DMS53 (cell line): ENCODE measurements around the gene TMEM91.
"Not testable (repeated sequence)": the region's sequence is repeated elsewhere in the genome, so short reads cannot be mapped to it uniquely, and the experiment has no call there.

Experiments used
- DNase-seq: peaks from one replicate; lab custom pipeline; 2025; lab: John Stamatoyannopoulos, UW

Gene TMEM91

DNA sequence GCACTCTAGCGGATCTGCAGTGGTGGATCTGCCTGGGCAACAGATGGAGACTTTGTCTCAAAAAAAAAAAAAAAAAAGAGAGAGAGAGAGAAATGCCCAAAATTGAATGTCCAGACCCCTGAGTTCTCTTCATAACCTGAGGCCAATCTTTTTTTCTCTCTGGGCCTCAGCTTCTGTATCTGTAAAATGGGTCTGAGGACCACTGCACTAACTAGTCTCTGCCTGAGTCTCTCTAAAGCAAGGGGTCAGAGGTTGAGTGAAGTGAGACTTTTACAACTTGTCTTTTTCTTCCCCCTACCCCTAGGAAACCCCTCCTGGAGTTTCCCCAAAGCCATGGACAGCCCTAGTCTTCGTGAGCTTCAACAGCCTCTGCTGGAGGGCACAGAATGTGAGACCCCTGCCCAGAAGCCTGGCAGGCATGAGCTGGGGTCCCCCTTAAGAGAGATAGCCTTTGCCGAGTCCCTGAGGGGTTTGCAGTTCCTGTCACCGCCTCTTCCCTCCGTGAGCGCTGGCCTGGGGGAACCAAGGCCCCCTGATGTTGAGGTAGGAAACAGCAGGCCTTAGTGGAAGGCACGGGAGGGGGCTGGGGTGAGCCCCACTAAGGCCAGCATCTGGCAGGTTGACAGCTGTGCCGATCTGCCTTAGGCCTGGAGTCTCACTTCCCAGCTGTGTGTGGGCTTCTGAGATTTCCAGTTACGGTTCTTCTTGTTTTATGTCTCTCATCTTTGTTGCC lies 1.8 kb downstream of the TMEM91 start:
- DNase-seq: no peak

DNA sequence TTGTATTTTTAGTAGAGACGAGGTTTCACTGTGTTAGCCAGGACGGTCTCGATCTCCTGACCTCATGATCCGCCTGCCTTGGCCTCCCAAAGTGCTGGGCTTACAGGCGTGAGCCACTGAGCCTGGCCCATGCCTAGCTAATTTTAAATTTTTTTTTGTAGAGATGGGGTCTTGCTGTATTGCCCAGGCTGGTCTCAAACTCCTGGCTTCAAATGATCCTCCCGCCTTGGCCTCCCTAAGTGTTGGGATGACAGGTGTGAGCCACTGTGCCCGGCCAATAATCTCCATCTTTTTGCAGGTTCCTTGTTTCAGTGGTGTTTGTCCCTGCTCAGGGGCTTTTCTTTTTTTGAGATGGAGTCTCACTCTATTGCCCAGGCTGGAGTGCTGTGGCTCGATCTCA lies 5.2 kb downstream of the TMEM91 start:
- DNase-seq: not testable (repeated sequence)

DNA sequence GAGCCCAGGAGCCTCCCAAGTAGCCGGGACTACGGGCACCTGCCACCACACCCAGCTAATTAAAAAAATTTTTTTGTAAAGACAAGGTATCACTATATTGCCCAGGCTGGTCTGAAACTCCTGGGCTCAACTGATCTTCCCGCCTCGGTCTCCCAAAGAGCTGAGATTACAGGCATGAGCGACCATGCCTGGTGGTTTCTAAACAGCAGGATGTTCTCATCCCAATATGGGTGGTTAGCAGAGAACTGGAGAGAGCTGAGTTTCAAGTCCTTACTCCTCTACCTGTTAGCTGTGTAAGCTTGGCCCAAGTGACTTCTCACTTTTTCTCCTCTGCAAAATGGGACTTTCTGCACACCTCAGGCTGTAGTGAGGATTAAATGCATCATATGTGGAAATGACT lies 8.0 kb downstream of the TMEM91 start:
- no peak for DNase-seq

DNA sequence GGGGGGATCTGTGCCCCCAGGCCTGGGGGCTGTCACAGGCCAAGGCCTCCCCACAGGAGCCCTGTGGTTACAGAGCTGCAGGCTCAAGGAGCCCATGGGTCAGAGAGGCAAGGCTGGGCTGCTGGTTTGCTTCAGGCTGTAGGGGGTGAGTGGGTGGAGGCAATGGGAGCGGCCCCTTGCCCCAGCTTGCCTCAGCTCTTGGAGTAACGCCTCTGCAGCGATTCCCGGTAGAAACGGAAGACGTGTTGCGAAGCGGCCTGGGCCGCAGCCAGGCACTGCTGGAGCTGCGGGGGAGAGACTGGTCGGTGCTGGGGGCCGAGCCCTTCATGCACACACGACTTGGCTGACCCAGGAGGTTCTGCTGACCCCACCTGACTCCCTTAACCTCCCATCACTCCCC lies 10.1 kb downstream of the TMEM91 start:
- DNase-seq: no peak

DNA sequence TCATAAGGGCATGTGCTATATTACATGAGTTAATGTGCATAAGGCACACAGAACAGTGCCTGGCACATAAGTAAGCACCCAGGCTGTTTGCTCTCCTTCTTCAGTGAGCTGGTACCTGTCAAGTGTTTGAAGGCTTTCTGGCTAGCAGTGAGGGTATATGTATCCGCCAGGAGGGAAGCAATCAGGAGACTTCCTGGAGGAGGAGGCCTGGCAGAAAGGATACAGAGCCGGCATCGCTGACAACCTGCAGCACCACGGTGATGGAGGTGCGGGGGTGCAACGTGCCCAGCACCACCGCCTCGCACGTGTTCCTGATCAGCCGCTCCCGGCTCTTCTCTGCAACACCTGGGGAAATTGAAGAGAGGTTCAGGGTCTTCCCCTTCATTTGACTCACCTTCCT lies 15.3 kb downstream of the TMEM91 start:
- no peak for DNase-seq

DNA sequence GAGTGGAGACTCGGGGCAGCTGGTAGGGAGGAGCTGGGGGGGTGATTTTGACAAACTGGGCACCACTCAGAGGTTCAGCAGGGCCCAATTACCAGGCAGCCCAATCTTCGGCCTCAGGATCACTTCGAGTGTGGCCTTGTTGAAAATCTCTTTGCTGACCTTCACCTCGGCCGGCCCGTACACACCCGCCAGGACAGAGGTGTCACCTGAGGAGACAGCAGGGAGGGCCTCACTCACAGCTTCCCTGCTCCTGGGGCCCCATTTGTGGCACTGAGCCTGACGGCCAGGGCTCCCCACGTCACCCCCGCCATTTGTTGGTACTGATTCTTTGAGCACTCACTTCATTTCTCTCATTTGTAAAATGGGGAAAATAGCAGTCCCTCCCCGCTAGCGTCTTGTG lies 16.4 kb downstream of the TMEM91 start:
- no peak for DNase-seq

DNA sequence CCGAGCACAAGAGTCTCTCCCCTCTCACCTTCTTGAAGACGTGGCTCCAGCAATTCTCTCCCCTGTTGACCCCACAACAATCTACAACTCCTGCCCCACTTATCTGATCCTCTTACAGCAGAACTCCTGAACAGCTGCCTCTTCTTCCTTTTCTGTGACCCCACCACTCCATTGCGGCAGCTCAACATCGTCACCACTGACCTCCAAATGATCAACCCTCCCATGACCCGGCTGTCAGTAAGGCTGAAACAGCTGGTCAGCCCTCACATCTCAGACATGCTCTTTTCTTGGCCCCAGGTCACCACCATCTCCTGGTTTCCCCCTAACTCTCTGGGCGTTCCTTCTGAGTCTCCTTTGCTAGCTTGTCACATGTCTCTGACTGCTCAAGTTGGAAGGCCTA lies 19.0 kb downstream of the TMEM91 start:
- no peak for DNase-seq

DNA sequence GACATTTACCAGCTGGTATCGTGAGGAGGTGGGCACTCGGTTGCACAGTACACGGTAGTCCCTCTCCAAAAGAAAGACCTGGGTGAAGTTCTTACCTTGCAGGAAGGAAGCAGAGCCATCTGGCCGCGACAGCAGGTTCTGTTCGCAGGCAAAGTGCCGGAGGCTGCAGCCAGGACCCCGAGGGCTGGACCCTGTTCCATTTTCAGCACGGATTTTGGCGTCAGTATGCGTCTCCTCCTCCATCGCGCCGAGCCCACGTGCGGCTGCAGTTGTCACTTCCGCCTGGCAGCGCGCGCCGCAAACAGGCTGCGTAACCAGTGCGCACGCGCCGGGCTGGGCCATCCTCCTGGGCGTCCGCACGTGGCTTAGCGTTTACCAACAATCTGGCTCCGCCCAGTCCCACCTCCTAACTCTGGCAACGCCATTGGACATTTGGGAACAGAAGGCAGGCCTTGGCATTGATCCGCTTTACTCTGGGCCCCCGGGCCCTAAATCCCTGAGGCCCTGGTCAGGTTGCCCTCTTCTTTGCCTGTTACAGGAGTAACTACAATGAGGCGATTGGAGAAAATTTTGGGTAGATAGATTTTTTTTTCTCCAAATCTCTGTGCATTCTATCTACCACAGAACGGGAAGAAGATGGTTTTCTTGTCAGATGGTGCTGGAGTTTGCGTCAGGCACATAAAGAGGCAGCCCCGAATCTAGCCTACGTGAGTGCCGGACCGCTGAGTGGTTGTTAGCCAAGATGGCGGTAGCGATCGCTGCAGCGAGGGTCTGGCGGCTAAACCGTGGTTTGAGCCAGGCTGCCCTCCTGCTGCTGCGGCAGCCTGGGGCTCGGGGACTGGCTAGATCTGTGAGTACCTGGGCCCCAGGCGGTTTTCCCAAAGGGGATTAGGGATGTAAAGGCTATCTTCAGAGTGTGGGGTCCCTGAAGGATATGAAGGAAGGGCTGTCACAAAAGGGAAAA lies 21.0 kb downstream of the TMEM91 start, which contains the start of the genes BCKDHA and EXOSC5:
Gene BCKDHA, plus strand, starts transcription at position 733 of the 964 bp plus-strand sequence. Its CDS starts 10 bp downstream, at position 743.
Gene EXOSC5, minus strand, starts transcription at position 274 of the 964 bp plus-strand sequence. Its CDS starts 31 bp downstream, at position 243.
- peak; percentile 100 for DNase-seq

DNA sequence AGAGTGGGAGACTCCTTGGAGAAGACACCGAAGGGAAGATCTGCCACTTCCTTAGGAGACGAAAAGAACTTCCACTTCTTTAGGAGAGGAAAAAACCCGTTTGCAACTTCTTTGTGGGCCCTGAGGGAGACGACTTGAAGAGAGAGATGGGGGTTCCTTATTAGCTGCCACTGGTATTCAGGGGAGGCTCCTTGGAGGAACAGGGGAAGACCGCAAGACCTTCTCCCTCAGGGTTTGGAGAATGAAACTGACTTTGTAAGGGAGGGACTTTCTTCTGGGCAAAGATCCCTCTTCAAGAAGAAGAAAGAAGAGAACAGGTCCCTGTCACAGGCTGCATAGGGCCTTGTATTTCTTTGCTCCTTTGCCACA lies 21.7 kb downstream of the TMEM91 start:
- no peak for DNase-seq

DNA sequence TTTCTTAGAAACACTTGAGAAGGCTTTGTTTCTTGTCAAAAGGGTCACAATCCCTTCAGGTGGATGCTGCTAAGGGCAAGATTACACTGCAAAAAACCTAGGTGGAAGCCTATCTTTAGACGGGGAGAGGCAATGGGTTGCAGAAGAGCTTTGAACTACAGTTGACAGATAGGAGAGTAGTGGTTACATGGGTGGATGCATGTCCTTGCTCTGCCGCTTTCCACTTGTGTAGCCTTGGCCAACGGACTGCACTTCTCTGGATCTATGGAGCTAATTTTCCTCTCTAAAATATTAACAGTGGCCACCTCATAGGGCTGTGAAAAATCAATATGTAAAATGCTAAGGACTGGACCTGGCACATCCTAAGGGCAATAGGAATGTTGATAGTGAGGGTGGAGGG lies 22.3 kb downstream of the TMEM91 start:
- DNase-seq: peak; percentile 44

DNA sequence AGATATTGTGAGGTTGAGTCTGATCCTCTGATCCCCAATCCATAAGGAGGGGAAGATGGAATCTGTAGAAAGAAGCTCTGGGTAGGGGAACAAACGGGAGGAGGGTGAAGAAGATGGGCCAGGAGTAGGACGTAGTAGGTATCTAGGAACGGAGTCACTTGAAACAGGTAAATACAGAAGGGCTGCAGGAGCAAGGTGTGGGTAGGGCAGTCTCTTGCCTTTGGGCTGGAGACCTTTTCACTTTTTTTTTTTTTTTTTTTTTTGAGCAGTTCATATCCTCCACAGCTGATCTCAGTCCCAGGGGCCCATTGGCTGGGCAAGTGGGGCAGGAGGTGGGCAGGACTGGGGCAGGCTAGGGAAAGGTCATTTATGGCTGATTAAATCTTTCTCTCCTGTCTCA lies 22.8 kb downstream of the TMEM91 start:
- no peak for DNase-seq

DNA sequence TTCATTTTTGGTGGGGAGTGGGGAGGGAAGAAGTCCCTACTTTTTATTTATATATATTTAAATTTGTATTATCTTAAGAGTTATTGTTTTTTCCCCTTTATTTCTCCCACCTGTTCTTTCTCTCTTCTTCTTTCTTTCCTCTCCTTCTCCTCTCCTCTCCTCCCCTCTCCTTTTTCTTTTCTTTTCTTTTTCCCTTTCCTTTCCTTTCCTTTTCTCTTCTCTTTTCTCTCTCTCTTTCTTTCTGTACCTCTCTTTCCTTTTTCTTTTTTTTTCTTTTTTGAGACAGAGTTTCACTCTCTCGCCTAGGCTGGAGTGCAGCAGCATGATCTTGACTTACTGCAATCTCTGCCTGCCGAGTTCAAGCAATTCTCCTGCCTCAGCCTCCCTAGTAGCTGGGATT lies 23.2 kb downstream of the TMEM91 start:
- DNase-seq: no peak

DNA sequence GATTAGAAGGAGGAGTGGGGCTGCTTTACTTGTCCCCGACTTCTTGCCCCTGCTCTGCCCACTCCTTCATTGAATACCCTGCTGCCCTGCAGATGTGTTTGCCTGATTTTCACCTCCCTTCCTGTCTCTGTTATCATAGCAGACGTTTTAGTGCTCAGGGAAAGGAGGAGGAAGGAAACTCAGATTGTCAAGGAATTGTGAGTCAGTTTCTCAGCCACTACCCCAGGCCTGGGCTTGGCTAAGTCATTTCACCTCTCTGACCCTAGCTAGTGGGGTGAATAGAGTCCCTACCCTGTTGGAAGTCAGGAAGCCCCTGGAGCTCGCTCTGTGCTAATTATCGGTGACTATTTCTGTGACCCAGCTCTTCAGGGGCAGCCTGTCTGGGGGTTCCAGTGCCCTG lies 25.1 kb downstream of the TMEM91 start:
- no peak for DNase-seq

DNA sequence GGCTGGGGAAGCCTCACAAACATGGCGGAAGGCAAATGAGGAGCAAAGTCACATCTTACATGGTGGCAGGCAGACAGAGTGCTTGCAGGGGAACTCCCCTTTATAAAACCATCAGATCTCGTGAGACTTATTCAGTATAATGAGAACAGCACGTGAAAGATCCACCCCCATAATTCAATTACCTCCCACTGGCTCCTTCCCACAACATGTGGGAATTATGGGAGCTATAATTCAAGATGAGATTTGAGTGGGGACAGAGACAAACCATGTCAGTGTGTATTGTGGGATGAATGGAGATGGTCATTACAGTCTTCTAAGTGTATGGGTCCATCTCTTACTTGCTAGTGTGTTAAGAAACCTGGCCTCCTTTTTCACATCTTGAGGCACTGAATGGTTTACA lies 25.7 kb downstream of the TMEM91 start:
- no peak for DNase-seq

DNA sequence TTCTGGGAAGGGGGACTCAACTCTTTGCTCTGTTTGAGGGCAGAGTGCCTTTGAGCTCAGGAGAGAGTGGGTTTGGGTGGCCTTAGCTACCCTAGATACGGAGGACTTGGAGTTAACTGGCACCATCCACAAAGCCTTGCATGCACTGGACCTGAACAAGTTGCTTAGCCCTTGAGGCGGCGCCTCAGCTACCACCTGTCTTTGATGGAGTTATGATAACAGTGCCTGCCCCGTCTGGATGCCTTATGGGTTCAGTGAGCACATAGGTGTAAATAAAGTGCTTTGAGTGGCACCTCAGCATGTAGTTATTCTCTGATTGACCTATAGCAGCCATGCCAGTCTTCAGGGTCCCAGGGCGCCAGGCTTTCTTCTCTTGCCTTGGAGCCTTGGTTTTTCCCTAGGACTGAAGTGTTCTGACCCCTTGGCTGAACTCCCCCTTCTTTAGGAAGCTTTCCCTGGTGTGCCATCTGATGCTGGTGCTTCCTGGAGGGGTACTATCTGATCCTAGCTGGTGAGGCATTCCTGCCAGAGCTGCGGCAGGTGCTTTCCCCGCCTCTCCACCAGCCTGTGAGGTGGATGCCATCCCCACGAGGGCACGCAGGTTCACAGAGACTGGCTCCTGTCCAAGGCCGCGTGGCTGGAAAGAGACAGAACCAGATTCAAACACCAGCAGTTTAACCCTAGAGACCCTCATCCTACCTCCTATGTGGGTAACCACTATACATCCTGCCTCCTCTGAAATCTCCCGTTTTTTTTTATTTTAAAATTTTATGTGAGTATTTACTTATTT lies 27.0 kb downstream of the TMEM91 start:
- DNase-seq: peak; percentile 93

DNA sequence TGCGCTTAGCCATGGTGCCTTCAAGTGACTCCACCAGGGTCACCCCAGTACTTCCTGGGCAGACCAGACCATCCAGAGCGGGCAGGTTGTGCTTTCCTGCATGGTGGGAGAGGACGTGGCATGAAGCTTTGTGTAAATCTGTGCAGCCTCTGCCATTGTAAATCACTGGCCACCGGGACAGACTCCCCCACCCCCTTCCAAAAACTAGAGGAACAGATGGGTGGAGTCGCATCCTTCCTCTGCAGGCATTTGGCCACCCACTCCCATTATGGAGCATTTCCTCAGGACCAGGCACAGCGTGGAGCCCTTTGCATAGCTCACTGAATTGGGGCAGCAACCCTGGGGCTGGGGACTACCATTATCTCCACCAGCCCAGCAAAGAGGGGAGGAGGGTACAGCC lies 29.4 kb downstream of the TMEM91 start:
- DNase-seq: no peak

DNA sequence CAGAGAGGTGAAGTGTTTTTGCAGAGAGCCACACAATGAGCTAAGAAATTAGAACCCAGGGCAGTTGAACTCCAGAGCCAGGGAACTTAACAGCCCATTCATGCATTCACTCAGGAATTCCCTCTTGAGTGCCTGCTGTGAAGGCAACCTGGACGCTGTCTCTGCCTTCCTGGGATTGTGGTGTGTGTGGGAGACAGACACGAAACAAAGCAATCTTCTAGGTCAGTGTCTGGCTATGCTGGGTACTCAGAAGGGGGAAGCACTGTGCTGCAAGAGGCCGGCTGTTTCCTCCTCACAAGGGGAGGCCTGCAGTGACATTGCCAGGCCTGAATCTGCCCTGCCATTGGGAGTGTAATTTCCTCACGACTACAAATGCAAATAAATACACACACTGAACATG lies 30.9 kb downstream of the TMEM91 start:
- DNase-seq: peak; percentile 77

DNA sequence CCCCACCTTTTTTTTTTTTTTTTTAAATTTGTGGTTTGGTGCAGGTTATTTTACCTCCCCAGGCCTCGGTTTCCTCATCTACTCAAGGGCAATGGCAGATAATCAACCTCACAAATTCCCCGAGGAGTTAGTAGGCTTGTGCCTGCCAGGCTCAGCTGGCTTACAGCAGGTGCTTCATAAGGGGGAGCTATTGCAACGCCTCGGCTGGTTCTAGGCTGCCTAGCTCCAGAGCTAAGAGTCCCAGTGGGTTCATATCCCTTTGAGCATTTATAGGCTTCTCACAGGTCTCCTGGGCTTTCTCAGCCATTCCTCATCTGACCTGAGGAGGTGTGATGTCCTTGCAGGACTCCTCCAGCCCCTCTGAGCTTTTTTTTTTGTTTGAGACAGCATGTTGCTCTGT lies 31.9 kb downstream of the TMEM91 start:
- peak; percentile 57 for DNase-seq

DNA sequence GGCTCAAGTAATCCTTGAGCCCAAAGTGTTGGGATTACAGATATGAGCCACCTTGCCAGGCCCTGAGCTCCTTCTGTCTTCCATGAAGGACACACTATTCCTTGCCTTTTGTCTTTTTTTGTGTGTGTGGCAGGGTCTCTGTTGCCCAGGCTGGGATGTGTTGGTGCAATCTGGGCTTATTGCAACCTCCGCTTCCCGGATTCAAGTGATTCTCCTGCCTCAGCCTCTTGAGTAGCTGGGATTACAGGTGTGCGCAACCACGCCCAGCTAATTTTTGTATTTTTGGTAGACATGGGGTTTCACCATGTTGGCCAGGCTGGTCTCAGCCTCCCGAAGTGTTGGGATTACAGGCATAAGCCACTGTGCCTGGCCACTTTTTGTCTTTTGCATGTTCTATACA lies 32.5 kb downstream of the TMEM91 start:
- peak; percentile 63 for DNase-seq

DNA sequence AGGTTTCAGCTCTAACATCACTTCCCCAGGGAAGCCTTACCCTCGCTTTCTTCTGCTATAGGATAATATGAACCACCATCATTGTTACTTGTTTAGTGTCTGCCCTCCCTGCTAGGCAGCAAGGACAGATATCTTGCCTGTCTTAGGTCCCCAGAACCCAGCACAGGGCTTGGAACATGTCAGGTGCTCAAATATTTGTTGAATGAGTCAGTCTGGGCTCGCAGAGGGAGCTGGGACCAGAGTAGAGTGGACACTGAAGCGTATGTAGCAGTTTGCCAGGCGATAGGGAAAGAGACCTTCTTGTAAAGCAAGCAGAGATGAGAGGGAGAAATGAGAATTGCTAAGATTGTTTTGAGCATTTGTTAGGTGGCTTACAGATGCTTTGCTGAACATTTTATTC lies 33.0 kb downstream of the TMEM91 start:
- DNase-seq: peak; percentile 99

DNA sequence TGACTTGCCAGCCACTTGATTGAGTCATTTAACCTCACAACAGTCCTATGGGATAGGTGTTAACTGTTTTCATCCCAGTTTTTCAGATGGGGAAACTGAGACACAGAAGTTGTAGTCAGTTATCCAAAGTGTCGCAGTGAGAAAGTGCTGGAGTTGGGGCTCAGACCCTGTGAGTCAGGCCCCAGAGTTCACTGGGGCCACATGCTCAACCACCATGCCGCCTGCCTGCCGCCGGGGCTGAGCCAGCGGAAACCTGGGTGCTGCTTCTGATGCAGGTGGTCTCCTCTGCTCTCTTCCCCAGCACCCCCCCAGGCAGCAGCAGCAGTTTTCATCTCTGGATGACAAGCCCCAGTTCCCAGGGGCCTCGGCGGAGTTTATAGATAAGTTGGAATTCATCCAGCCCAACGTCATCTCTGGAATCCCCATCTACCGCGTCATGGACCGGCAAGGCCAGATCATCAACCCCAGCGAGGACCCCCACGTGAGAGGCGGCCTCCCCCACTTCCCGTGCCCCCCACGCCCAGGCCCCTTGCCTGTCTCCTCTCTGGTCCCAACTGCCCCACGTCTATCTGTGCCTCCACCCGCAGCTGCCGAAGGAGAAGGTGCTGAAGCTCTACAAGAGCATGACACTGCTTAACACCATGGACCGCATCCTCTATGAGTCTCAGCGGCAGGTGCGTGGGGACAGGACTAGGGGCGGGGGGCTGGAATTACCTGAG lies 34.2 kb downstream of the TMEM91 start:
- no peak for DNase-seq
